ENCODE data around the gene GABBR2. TPM values are rescaled to one million over a fixed set of nuclear protein-coding genes. Genes with fewer than 3 reads are reported as not detected.

The GABBR2 gene
- total and polyA plus RNA-seq, 9 of the 15 experiments (the other 6 are each of a cell fraction or from before 2014, with no cell fraction given), result 0.15 to 1.9 (median 0.32) TPM

DNA sequence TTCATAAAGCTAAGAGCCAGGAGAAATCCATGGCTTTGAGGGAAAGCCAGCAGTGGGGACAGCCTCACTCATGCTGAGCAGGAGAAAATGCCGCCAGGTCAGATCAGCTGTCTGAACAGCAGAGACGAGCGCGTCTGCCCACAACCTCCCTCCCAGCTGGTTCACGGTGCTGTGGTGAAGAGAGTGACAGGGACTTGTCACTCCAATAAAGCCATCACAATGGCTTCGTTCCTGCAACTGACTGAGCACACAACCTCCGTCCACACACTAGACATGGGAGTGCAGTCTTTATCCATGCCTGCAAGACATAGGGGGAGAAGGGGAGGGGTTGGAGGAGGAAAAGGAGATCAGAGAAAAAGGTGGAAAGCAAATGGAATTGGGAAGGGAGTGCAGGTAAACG is 206.9 kb downstream of the GABBR2 start (continued):
- TF ChIP-seq, protein P1, sequence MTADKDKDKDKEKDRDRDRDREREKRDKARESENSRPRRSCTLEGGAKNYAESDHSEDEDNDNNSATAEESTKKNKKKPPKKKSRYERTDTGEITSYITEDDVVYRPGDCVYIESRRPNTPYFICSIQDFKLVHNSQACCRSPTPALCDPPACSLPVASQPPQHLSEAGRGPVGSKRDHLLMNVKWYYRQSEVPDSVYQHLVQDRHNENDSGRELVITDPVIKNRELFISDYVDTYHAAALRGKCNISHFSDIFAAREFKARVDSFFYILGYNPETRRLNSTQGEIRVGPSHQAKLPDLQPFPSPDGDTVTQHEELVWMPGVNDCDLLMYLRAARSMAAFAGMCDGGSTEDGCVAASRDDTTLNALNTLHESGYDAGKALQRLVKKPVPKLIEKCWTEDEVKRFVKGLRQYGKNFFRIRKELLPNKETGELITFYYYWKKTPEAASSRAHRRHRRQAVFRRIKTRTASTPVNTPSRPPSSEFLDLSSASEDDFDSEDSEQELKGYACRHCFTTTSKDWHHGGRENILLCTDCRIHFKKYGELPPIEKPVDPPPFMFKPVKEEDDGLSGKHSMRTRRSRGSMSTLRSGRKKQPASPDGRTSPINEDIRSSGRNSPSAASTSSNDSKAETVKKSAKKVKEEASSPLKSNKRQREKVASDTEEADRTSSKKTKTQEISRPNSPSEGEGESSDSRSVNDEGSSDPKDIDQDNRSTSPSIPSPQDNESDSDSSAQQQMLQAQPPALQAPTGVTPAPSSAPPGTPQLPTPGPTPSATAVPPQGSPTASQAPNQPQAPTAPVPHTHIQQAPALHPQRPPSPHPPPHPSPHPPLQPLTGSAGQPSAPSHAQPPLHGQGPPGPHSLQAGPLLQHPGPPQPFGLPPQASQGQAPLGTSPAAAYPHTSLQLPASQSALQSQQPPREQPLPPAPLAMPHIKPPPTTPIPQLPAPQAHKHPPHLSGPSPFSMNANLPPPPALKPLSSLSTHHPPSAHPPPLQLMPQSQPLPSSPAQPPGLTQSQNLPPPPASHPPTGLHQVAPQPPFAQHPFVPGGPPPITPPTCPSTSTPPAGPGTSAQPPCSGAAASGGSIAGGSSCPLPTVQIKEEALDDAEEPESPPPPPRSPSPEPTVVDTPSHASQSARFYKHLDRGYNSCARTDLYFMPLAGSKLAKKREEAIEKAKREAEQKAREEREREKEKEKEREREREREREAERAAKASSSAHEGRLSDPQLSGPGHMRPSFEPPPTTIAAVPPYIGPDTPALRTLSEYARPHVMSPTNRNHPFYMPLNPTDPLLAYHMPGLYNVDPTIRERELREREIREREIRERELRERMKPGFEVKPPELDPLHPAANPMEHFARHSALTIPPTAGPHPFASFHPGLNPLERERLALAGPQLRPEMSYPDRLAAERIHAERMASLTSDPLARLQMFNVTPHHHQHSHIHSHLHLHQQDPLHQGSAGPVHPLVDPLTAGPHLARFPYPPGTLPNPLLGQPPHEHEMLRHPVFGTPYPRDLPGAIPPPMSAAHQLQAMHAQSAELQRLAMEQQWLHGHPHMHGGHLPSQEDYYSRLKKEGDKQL (CRISPR knock-in tag; IDR thresholded peaks at IDR 0.05; ENCODE audit: borderline replicate concordance), result no peak
- TF ChIP-seq ZNF324 (CRISPR knock-in tag; IDR thresholded peaks at IDR 0.05) (no peak), POLR2B (IDR thresholded peaks at IDR 0.05; ENCODE audit: low read depth, partially characterized antibody) (no peak)
- TF ChIP-seq, protein P2, sequence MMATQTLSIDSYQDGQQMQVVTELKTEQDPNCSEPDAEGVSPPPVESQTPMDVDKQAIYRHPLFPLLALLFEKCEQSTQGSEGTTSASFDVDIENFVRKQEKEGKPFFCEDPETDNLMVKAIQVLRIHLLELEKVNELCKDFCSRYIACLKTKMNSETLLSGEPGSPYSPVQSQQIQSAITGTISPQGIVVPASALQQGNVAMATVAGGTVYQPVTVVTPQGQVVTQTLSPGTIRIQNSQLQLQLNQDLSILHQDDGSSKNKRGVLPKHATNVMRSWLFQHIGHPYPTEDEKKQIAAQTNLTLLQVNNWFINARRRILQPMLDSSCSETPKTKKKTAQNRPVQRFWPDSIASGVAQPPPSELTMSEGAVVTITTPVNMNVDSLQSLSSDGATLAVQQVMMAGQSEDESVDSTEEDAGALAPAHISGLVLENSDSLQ (IDR thresholded peaks at IDR 0.05), result 0 out of 2 replicates have a peak, but pooled peaks have one; percentile 26
- TF ChIP-seq, protein P3, sequence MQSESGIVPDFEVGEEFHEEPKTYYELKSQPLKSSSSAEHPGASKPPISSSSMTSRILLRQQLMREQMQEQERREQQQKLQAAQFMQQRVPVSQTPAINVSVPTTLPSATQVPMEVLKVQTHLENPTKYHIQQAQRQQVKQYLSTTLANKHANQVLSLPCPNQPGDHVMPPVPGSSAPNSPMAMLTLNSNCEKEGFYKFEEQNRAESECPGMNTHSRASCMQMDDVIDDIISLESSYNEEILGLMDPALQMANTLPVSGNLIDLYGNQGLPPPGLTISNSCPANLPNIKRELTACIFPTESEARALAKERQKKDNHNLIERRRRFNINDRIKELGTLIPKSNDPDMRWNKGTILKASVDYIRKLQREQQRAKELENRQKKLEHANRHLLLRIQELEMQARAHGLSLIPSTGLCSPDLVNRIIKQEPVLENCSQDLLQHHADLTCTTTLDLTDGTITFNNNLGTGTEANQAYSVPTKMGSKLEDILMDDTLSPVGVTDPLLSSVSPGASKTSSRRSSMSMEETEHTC (IDR thresholded peaks at IDR 0.05), result no peak

All from K562 (cell line).